Fibroblast of skin of right quadriceps (primary cell): ENCODE measurements around the gene NELL1.
A peak's percentile ranks its signal among the peaks of the same experiment; 100 is the strongest.

Experiments used
- DNase-seq: peaks from one replicate; pipeline ENCODE4 v3.0.0-alpha.2; 2013

NELL1 gene

DNA sequence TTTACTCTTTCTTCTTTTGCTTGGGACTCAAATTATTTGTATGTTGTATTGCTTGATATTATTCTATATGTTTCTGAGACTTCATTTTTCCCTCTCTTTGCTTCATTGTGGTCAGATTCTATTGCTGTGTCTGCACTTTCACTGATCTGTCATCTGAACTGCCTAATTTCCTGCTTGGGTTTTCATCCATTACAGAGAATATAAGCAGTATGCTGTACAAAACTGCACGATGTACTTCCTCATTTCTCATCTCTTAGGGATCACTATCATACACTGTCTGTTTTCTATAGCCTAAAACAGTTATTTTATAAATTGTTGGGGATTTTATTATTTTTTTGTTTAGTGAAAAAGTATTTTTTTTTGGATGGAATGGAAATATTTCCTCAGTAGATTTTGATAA is 786.8 kb downstream of the NELL1 start:
- no peak for DNase-seq

DNA sequence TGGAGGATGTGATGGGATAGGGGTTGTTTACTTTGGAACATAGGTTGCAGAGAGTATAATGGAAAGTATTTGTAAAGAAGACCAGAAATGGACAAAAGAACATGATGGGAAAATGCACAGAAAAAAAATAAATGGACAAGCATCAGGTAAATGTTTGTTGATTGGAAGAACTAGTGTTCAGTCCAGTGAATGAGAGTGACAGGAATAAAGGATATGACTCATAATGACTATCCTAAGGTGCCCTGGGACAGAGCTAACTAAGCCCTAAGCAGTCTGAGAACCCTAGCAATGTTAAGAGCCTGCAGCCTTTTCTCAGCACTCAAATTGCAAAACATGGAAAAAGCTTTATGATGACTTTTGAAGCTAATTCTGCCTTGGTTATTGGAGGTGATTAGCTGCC is 790.7 kb downstream of the NELL1 start:
- no peak for DNase-seq

DNA sequence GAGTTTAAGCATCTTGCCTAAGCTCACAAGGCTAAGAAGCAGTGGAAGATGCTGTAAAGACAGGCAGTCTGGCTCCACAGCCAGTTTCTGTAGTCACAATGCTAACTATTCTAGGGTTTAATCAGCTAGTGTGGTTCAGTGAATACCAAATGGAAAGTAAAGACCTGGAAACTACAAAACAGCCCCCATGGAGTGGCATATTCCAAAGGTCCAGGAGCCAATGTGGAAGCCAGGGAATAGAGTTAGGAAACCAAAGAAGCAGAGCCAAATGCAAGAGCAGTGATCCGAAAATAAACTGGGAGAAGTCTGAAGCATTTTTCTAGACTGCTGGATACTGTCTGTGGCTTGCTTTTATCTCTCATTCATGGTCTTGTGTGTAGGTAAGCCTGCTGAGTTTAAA is 792.3 kb downstream of the NELL1 start:
- no peak for DNase-seq

DNA sequence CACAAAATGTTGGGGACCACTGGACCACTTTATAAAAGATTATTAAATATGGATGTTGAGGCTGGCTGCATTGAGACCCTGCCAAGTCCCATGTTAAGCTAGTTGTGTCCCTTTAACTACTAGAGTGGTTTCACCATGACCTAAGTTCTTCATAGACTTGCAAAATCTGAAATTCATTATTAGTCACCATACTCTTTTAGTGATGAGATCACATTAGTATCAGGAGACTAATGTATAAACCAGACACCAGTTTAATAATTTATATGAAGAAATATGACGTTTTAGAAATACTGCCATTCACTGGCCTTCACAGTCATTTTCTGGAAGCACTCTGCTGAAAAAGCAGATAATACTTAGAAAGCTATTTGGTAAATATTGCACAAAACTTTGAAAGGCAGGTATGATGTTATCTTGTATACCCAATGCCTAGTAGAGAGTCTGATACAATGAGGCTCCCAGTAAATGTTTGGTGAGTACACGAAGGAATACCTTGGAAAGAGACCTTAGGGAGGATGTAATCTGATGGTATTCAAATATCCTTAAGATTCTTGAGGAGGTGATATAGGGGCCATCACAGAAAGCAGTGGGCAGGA is 795.3 kb downstream of the NELL1 start:
- DNase-seq = no peak

DNA sequence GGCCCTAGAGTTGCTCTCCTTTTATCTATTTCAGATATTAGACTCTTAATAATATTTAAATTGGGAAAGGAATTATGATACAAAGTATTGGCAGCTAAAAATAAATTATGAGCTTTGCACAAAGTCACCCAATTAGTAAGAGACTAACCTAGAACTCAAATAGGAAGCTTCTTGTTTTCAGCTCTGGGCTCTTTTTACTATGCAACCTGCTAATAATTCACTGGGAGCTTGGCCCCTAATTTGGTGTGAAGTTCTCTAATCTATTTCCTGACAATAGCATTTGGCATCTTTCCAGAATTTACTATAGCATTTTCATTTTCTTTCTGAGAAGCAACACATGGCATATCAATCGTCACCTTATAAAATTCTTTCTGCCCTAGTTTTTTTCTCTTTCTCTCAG is 795.8 kb downstream of the NELL1 start:
- no peak for DNase-seq

DNA sequence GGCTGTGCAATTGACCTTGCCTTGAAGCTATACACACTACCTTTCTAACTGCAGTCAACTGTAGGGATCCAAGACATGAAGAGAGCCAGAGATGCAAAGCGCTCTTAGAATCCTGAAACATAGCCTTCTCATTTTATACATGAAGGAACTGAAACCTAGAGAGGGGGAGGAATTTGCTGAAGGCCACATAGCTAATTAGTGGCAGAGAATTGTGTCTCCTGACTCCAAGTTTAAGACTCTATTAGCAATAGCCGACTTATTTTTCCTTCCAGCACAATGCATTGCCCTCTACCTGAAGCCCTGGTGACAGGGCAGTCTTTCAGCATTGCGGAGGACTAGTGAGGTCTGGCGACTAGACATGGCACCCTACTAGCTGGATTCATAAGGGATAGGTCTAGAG is 796.5 kb downstream of the NELL1 start:
- no peak for DNase-seq

DNA sequence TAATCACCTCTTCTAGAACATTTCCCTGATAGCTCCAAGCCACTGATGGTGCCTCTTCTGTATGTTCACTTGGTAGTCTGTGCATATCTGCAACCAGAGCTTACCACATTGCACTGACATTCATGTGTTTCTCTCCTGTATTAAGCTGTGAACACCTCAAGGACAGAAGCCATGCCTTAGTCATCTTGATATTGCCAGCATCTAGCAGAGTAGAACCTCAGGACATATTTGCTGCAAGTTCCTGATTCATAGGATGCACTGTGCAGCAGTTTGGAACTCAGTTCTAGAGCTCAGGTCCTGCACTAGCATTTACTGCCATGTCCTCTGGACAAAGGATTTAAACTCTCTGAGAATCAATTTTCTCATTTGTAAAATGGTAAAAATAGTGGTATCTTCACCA is 801.1 kb downstream of the NELL1 start:
- no peak for DNase-seq

DNA sequence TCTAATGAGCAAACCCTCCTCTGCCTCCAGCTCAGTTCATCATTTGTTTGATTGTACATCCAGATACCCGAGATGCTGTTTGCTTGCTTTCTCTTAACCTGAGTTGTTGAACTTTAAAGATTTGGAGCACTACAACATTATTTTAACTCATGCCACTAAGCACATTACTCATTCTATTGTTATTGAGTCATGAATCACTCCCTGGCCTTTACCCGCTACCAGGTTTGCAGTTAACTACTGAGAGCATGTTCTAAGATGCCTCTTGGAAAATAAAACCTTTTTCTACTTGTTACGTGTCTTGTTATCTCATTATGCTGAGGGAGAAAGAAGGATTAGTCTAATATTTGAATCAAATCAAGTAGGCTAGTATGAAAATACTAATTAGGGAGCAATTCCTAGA is 802.9 kb downstream of the NELL1 start:
- no peak for DNase-seq

DNA sequence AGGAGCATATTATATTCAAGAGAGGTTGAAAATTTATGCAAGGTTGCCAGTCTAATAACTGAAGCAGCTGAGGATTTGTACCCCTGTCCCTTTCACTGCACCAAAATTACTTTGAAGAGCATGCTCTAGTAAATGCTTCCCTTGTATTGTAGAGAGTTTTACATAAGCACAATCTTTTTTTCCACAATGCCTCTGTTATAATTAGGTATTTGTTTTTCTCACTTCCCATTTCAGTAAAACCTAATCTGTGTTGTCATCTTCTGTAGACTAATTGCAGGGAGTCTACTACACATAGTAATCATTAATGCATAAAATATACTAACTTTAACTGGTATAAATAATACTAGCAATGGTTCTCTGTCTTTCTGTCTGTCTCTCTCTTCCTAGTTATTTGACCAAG is 805.1 kb downstream of the NELL1 start:
- DNase-seq = no peak

DNA sequence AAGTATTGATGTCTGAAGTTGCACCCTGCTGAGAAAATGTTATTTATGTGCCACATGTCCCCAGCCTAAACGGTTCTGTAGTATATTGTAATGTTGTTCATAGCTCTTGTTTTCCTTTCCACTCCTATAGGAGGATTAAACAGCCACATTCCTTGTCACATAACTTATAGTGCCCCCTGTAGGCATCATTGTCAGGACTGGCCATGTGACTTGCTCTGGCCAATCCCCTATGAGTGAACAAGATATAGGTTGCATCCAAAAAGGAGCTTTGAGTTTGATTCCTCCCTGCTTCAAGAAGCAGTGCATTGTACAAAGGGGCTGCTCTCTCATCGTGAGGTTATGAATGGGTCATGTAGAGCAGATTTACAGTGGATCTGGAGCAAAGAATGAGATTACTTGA is 805.9 kb downstream of the NELL1 start:
- DNase-seq = no peak

DNA sequence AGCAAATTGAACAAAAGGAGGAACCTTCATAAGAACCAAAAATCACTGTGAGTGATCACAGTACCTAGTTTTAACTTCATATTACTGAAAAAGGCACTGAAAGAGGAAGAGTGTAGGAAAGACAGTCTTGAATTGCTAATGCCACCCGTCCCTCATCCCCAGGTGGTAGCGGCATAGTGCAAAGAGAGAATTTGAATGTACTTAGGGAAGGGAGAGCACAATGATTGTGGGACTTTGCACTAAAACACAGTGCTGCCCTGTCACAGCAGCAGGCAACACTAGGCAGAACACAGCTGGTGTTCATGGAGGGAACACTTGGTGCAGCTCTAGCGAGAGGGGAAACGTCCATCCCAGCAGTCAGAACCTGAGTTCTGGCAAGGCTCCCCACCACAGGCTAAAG is 807.2 kb downstream of the NELL1 start:
- no peak for DNase-seq

DNA sequence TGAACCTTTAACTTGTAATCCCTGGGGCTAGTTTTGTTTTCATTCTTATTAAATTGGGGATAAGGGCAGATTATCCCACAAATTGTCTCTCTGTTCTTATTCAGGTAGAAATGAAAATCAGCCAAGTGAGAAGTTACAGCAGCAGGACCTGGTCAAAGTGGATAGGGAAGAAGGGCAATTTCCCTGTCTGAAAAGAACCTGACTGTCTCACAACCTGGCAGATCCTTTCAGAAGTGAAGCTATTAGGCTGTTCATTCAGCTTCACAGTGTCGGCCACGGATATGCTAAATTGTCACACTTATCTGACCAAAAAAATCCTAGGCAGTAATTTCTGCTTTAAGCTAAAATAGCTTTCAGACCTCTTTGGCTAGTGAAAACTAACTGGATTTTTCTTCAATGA is 810.9 kb downstream of the NELL1 start:
- no peak for DNase-seq

DNA sequence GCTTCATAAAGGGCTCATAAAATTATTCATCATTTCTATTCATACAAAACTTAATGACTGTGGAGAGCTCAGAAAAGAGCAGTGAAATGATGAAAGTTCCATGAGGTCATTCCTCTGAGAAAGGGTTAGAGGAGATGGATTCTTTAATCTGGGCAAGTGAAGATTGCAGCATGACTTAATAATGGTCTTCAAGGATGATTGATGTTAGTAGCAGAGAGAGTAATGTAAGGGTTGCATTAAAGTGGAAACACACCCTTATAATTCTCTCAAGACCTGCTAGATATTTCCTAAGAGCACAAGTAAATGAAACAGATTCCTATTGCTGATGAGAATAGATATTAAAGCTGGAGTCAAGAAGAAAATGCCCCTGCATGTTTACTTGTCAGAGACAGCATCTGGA is 811.9 kb downstream of the NELL1 start:
- DNase-seq = no peak

DNA sequence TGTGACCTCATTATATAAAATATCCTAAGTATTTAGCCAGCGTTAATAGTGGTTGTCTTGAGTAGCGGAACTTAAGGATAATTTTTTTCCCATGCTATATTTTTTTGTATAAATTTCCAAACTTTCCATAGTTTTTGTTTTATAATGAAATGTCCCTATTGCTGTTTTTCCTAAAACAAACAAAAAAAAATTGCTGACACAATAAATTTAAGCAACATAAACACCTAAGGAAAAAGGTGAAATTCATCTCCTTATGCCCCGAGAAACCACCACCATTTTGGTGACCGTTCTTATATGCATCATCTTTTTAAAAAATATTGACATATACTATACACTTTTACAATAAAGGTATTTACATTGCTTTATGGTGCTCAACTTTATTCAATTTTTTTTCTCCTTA is 814.7 kb downstream of the NELL1 start:
- no peak for DNase-seq

DNA sequence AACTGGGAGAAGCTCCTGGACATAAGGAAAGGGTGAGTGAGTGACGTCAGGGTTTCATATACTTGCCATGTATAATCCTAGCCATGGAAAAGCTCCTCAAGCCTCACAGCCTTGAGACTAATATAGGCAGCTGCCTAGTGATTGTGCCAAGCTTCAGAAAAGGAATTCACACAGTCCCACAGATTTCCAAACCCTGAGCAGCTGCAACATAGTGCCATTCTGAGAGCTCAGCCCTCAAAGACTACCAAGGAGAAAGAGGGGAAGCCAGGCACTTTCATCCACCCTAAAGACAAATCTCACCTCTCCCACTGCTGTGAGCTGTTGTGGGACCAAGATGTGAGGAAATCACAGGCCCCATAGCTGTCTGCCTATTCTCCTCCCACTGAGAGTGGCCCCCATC is 815.6 kb downstream of the NELL1 start:
- DNase-seq = no peak

DNA sequence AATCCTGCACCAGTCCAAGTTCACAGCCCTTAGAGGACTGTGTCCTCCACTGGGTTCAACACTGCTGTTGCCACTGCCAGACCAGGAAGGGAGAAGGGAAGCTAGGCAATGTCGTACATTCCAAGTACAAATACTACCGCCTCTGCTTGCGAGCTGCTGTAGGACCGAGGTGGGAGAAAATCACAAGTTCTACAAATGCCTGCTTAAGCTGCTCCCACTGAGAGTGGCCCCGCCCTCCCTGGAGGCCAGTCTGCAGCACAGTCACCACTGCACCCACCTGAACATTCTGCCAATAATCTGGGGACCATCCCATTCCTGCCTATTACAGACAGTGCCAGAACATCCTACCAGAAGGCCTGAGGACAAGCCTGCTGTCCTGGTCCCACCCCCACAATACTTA is 816.0 kb downstream of the NELL1 start:
- no peak for DNase-seq

DNA sequence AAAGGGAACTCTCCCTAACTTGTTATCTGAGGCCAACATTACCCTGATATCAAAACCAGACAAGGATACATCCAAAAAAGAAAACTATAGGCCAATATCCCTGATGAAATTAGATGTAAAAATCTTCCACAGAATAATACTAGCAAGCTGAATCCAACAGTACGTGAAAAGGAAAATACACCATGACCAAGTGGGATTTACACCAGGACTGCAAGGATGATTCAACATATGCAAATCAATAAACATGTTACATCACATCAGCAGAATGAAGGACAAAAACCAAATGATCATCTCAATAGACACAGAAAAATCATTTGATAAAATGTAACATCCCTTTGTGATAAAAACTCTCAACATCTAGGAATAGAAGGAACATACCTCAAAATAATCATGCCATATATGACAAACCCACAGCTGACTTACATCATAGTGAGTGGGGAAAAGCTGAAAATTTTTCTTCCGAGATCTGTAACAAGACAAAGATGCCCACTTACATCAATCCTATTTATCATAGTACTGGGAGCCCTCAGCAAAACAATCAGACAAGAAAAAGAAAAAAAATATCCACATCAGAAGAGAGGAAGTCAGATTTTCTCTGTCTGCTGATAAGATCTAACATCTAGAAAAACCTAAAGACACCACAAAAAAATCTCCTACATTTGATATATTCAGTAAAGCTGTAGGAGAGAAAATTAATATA is 820.2 kb downstream of the NELL1 start:
- no peak for DNase-seq

DNA sequence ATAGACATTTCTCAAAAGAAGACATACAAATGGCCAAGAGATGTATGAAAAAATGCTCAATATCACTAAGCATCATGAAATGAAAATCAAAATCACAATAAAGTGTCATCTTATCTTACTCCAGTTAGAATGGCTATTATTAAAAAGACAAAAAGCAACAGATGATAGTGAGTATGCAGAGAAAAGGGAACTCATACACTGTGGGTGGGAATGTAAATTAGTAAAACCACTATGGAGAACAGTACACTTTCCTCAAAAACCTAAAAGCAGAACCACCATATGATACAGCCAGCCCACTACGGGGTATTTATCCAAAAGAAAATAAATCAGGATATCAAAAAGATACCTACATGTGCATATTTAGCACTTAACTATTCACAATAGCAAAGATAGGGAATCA is 823.5 kb downstream of the NELL1 start:
- no peak for DNase-seq

DNA sequence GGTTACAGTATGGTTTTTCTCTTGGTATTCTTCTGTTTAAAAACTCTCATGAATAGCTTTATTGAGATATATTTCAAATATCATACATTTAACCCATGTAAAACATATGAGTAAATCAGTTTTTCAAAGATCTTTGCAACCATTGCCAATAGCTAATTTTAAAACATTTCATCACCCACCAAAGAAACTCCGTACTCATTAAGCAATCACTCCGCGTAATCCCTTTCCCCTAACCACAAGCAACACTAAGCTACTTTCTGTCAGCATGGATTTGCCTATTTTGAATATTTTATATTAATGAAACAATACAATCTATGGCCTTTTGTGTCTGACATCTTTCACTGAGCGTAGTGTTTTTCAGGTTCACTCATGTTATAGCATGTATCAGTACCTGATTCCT is 825.6 kb downstream of the NELL1 start:
- no peak for DNase-seq

DNA sequence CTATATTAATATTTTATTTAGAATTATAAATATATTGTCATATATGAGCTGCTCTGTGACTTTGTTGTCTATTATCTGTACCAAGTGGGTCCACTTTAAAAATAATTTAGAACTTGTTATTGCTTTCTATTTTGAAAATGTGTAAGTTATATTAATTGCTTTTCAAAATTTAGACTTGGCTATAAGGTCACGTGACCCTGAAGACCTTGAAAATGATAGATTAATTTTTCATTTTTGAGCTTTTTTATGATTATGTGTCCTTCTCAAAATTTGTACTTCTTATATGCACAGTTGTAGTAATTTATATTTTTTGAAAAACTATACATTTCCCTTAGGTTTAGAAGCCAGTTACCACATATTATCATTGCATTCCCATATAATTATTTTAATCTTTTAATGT is 826.5 kb downstream of the NELL1 start:
- DNase-seq = no peak

DNA sequence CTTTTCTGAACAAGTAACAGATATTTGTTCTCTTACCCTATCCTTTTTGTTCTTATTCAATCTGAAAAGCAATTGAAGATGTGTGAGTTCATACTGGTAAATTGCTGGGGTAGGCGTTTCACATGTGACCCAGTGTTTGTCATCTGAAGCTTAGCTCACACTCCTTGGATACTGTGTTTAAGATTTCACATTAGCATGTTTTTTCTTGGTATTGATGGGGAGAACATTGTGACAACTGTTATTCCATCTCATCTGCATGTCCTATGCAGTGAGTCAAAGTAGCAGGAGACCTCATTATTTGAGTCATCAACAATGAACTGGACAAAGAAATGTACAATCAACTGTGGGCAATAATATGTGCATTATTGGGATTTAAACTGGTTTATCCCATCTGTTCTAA is 831.9 kb downstream of the NELL1 start:
- DNase-seq = no peak

DNA sequence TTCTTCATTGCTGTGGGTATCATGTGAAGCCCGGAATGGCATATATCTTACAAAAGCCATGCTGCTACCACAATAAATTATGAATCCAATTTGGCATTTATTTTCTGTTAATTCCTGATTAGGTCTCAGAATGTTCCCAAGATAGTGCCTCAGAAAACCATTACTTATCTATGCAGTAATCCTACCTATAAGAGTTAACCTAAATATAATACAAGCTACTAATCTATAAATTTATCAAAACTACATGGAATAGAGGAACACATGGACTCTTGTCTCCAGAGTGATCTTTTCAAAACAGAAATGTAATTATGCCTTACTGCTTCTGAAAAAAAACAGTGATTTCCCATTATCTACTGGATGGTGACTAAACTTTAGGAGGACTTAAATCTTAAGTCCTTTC is 835.7 kb downstream of the NELL1 start:
- DNase-seq = no peak

DNA sequence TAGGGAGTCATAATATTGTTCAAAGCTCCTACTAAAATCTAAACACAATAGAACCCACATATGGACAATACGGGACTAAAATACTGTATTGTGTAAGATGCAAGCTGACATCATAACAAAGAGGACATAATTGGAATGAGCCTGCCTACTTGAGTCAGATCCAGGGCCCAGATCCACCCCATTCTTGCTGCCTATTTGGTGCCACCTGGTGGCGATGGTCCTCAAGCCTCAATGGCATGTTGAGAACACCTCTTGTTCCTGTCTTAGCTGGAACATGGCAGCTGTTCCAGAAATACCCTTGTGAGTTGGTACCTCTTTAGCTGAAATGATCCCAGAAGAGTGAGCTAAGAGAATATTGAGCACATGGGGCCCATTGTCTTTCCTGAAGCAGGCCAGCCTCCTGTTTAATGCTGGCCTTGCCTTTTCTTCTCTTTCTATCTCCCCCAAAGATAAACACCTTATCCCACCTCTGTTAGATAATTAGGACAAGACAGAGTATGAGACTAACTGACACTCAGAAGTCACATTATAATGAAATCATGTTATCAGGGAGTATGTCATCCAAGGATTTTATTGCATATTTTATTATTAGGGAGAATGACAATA is 842.6 kb downstream of the NELL1 start:
- peak; percentile 33 for DNase-seq

DNA sequence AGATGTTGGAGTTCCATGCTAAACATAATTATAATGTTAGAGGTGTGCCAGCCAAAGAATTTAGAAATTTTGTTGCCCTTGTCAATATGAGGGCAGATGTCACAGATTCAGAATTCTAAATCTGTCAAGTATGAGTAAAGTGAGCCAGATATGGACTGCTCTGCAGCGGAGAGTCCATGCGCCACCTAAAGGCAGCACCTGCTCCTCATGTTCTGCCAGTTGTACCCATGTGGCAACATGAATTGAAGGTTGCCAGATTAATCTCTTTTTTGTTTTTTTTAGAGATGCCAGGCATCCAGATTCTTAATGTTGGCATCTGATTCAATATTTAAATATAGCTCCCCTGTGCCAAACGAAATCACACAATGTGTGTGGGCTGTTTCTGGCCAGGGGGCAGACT is 844.9 kb downstream of the NELL1 start:
- no peak for DNase-seq

DNA sequence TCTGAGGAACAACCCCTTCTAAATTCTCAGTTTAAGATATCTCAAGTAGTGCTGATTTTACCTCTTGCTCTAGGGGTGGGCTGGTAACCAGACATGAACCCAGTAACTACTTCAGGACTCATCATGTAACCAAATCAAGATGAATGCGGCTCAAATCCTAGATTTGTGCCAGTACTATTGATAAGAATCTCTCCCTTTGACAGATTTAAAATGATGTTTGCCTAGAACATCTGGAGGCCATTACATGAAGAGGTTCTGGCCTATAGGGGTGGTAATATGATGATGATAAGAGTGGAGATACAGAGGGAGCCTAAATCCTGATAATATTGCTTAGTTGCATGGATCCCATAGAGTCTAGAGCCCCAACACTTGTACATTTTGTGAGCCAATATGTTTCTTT is 850.9 kb downstream of the NELL1 start:
- no peak for DNase-seq
